GM12864 (cell line): Measurements from ENCODE around the gene AKAP13.

ENCODE experiments used
- DNase-seq: peaks from one replicate; pipeline ENCODE4 v3.0.0-alpha.2; 2011; ENCODE audit warnings: low read depth
- H3K4me3 ChIP-seq: 2 replicates; pipeline ENCODE4 v1.5.1; 2011; ENCODE audit warnings: mild to moderate bottlenecking, low read depth, low read length, control low read depth
- TF ChIP-seq, protein P1 (sequence below): IDR thresholded peaks from 2 replicates; pipeline ENCODE4 v1.5.1; 2011; ENCODE audit warnings: low read depth, mild to moderate bottlenecking, moderate library complexity, low read length, control low read depth, inconsistent platforms; ENCODE audit errors: missing control alignments

The AKAP13 gene

DNA sequence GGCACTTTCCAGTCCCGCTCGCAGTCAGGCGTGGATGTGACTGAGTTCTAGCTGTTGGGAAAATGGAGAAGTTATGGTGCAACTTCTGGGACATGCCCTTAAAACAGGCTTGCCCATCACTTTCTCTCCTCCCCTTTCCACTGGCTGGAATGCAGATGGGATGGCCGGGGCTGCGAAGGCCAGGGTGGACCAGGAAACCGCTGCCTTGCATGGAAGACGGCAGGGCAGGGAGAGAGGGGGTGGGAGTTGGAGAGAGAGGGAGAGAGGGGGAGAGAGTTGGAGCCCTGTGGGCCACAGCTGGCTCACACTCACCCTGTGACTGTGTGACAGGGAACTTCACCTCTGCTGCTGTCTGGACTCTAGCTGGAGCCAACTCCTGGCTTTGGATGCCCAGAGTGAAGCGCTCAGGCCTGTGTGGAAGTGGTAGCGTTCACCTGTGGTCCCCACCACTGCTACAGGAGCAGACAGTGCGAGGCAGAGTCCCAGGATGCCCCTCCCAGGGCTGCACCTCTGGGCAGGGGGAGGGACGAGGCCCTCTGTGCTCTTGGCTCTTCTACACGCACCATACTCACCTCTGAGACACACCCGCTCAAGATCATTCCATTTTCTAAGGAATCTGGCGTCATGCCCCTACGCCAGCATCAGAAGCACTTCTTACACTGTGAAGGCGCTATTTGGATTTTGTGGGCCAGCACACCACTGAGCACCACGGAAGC is 377.7 kb downstream of the AKAP13 start:
- DNase-seq: no peak
- H3K4me3 ChIP-seq: no peak overlapping the region
- TF ChIP-seq, protein P1, sequence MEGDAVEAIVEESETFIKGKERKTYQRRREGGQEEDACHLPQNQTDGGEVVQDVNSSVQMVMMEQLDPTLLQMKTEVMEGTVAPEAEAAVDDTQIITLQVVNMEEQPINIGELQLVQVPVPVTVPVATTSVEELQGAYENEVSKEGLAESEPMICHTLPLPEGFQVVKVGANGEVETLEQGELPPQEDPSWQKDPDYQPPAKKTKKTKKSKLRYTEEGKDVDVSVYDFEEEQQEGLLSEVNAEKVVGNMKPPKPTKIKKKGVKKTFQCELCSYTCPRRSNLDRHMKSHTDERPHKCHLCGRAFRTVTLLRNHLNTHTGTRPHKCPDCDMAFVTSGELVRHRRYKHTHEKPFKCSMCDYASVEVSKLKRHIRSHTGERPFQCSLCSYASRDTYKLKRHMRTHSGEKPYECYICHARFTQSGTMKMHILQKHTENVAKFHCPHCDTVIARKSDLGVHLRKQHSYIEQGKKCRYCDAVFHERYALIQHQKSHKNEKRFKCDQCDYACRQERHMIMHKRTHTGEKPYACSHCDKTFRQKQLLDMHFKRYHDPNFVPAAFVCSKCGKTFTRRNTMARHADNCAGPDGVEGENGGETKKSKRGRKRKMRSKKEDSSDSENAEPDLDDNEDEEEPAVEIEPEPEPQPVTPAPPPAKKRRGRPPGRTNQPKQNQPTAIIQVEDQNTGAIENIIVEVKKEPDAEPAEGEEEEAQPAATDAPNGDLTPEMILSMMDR: no peak

DNA sequence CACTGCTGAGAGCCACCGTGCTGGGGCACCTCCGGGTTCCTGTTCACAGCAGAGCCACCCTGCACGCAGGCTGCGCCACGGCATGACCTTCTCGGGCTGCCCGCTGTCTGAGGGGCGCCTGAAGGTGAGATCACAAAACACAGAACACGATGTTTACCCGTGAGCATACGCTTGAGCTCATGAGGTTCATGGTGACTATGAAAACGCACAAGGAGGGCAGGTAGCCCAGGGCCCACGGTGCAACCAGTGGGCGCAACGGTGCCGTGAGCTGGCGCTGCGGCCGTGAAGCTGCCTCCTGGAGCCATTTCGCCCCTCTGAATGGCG is 378.2 kb downstream of the AKAP13 start:
- TF ChIP-seq, protein P1: no peak
- H3K4me3 ChIP-seq: no peak overlapping the region
- DNase-seq: no peak

GRCh38 chr15:85759376-85759775 is 379.0 kb downstream of the AKAP13 start:
- DNase-seq: no peak
- no peak overlapping the region for H3K4me3 ChIP-seq
- TF ChIP-seq, protein P1: no peak

DNA sequence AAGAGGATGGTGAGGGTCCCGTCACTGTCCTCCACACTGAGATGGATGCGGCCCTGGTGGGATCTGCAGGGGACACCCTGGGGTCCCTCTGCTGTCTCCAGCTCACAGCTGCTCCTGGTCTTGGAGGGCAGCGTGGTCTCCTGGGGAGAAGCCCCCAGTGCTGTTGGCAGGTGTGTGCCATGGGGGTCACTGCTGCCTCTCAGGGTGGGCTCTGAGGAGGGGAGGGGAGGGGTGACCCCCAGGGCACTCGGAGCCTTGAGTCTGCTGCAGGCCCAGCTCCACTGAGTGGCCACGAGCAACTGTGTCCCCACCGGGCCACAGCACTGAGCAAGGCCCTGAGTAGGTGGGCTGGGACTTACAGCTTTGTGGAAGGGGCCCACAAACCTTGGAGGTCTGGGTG is 379.6 kb downstream of the AKAP13 start:
- DNase-seq: no peak
- TF ChIP-seq, protein P1: no peak

GRCh38 chr15:85760531-85761371 is 380.3 kb downstream of the AKAP13 start:
- no peak overlapping the region for H3K4me3 ChIP-seq
- no peak for DNase-seq
- TF ChIP-seq, protein P1: no peak

More for the DNA sequence above, 379.6 kb downstream of the AKAP13 start:
- no peak overlapping the region for H3K4me3 ChIP-seq

DNA sequence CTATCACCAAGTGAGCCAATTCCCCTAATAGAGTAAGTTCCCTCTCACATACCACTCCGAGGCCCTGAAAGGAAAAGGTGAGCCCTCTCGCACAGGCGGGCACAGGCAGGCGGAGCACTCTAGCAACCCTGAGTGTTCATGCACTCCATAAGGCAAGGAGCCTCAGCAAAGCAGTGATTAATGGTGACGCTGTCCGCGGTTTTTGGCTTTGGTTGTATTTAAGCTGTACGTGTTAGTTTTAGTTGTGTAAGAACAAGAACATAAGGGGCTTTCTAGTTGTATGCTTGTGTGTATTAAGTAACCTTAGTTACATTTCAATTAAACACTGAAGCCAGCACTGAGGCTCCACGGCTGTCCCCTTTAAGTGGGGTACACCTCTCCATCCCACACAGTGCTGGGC is 381.2 kb downstream of the AKAP13 start:
- TF ChIP-seq, protein P1: no peak
- no peak for DNase-seq
- no peak overlapping the region for H3K4me3 ChIP-seq
